Duodenal mucosa (tissue), 2 donors: ENCODE measurements around the gene ZNF142.
"Not testable (repeated sequence)": the region's sequence is repeated elsewhere in the genome, so short reads cannot be mapped to it uniquely, and the experiment has no call there.

ENCODE experiments used
- H3K27ac ChIP-seq: one replicate; pipeline ENCODE4 v1.7.0; 2013; ENCODE audit warnings: low read depth, low read length
- H3K27me3 ChIP-seq, 2 donors: one replicate each; pipeline ENCODE4 v1.7.0; 2013; ENCODE audit warnings: low read length in 2 of 2, control low read depth in 1 of 2; ENCODE audit not compliant: insufficient read depth in 2 of 2, control insufficient read depth in 1 of 2
- H3K36me3 ChIP-seq, 2 donors: one replicate each; pipeline ENCODE4 v1.7.0; 2013; ENCODE audit warnings: low read length in 2 of 2, control low read depth in 1 of 2; ENCODE audit not compliant: insufficient read depth in 2 of 2, control insufficient read depth in 1 of 2
- H3K4me1 ChIP-seq, 2 donors: one replicate each; pipeline ENCODE4 v1.7.0; 2013; ENCODE audit warnings: low read length in 2 of 2, control low read depth in 1 of 2; ENCODE audit not compliant: insufficient read depth in 2 of 2, control insufficient read depth in 1 of 2
- H3K4me3 ChIP-seq, 2 donors: one replicate each; pipeline ENCODE4 v1.7.0; 2013; ENCODE audit warnings: low read length in 2 of 2, low read depth in 1 of 2
- H3K9ac ChIP-seq, 2 donors: one replicate each; pipeline ENCODE4 v1.7.0; 2013; ENCODE audit warnings: low read length in 2 of 2, low read depth in 1 of 2
- H3K9me3 ChIP-seq, 2 donors: one replicate each; pipeline ENCODE4 v1.7.0; 2013; ENCODE audit warnings: low read length in 2 of 2, control low read depth in 1 of 2; ENCODE audit not compliant: control insufficient read depth in 1 of 2

The ZNF142 gene, protein sequence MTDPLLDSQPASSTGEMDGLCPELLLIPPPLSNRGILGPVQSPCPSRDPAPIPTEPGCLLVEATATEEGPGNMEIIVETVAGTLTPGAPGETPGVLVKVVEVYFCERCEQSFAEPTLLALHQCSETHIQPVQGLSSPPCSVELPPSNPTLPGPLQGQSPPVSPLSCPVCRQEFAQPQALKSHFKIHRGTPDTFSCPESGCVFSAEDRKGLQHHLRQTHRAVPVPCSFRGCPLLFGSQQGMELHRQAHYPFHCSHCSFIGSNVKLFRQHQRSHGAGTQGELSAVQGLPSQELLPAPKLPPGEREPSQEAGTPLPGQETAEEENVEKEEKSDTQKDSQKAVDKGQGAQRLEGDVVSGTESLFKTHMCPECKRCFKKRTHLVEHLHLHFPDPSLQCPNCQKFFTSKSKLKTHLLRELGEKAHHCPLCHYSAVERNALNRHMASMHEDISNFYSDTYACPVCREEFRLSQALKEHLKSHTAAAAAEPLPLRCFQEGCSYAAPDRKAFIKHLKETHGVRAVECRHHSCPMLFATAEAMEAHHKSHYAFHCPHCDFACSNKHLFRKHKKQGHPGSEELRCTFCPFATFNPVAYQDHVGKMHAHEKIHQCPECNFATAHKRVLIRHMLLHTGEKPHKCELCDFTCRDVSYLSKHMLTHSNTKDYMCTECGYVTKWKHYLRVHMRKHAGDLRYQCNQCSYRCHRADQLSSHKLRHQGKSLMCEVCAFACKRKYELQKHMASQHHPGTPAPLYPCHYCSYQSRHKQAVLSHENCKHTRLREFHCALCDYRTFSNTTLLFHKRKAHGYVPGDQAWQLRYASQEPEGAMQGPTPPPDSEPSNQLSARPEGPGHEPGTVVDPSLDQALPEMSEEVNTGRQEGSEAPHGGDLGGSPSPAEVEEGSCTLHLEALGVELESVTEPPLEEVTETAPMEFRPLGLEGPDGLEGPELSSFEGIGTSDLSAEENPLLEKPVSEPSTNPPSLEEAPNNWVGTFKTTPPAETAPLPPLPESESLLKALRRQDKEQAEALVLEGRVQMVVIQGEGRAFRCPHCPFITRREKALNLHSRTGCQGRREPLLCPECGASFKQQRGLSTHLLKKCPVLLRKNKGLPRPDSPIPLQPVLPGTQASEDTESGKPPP (N-terminal part only)

DNA sequence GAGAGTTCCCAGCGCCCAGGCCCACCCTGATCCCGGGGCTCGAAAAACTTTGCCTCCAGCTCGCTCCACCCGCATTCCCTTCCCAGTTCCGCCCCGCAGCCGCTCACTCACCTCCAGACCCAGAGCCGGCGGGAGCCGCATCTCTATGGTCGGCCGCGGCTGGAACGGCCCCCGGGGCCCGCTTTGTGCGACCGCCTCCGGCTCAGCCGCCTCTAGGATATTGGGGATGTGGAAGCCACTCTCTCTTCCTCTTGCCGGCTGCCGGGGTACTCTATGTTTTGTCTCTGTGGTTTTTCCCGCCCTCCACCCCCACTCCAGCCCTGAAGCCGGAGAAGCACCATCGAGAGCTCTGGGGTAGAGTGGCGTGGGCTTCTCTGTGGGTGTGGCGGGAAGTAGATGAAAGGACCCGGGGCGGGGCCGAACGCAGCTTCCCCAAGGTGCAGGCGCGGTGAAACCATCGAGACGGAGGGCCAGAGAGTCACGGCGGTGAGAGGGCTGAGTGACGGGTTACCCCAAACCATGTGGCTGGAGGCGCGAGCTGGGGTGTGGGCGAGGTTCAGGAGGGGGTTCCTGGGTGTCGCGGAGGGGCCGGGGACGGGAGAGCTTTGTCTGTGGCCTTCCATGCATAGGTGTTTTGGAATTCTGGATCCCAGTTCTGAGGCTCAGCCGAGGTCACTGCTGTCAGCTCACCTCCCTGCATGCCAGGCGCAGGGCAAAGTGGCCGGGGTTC, at the start of gene ZNF142, which contains the start of gene BCS1L:
TSS of gene ZNF142 (minus strand) at position 366 of the 730 bp plus-strand sequence. CDS start 3,194 bp downstream, outside the sequence.
TSS of gene BCS1L (plus strand) at position 426 of the 730 bp plus-strand sequence. CDS start 1,305 bp downstream, outside the sequence.
- Histone ChIP-seq H3K4me3 (peak within 1 kb of the TSS; percentile 91 to 93), H3K36me3 (peaks cover 24 to 45% of the 10 kb centered on the region in 2 donors), H3K9ac (peak within 1 kb of the TSS; percentile 62 to 89), H3K27ac (no peak within 1 kb of the TSS), H3K27me3 (no peaks in the 10 kb centered on the region), H3K9me3 (no peaks in the 10 kb centered on the region), H3K4me1 (peaks cover 7 to 8% of the 10 kb centered on the region in 2 donors)

DNA sequence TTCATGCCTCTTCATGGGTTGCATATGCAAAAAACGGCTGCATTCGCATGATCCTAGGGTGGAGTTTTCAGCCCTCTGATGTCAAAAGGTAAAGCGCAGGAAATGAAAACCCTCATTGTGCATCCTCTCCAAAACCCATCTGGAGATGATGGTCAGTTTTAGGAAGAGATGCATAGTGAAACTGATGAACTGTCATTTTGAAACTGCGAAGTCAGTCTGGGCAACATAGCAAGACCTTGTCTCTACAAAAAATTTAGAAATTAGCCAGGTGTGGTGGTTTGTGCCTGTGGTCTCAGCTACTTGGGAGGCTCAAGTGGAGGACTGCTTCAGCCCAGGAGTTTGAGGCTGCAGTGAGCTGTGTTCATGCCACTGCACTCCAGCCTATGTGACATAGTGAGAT, 48.7 kb upstream of the ZNF142 start:
- Histone ChIP-seq H3K4me1 (peaks cover 9 to 10% of the 10 kb centered on the region in 2 donors), H3K27ac (no peak overlapping the region), H3K27me3 (no peaks in the 10 kb centered on the region), H3K4me3 (no peak overlapping the region), H3K9ac (no peak overlapping the region), H3K9me3 (no peaks in the 10 kb centered on the region), H3K36me3 (no peaks in the 10 kb centered on the region)

DNA sequence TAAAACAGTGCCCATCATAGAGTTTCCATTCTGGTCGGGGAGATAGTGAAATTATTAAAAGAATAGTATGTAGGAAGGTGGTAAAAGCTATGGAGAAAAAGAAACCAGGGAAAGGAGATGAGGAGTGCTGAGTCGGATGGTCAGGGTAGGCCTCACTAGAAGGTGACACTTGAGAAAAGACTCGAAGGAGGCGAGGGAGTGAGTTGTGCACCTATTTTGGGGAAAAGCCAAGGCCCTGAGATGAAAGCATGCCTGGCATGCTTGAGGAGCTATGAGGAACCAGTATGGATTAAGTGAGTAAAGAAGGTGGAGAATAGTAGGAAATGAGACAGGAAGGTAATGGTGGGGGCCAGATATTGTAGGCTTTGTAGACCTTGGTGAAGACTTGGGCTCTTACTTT, 43.9 kb upstream of the ZNF142 start:
- Histone ChIP-seq H3K9ac (no peak overlapping the region), H3K9me3 (no peaks in the 10 kb centered on the region), H3K4me3 (no peak overlapping the region), H3K27ac (no peak overlapping the region), H3K36me3 (peaks cover 3 to 10% of the 10 kb centered on the region in 2 donors), H3K4me1 (no peaks in the 10 kb centered on the region), H3K27me3 (no peaks in the 10 kb centered on the region)

DNA sequence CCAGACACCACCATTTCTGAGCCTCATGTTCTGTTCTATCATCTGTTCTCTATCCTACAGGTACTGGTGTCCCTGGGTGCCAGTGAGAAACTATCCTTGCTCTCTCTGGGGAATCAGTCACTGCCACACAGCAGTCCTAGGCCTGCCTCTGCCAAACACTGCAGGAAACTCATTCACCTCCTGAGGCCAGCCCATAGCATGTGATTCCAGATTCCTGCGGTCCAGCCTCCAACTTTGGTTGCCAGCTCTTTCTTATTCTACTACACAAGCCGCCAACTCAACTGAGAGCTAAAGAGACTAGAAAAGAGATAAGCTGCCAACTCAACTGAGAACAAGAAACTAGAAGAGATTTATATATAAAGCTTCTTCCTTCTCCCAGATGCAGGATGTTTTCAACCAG, 42.4 kb upstream of the ZNF142 start:
- Histone ChIP-seq H3K4me3 (no peak overlapping the region), H3K9me3 (no peaks in the 10 kb centered on the region), H3K9ac (no peak overlapping the region), H3K27ac (no peak overlapping the region), H3K4me1 (no peaks in the 10 kb centered on the region), H3K36me3 (peaks cover 3 to 19% of the 10 kb centered on the region in 2 donors), H3K27me3 (no peaks in the 10 kb centered on the region)

DNA sequence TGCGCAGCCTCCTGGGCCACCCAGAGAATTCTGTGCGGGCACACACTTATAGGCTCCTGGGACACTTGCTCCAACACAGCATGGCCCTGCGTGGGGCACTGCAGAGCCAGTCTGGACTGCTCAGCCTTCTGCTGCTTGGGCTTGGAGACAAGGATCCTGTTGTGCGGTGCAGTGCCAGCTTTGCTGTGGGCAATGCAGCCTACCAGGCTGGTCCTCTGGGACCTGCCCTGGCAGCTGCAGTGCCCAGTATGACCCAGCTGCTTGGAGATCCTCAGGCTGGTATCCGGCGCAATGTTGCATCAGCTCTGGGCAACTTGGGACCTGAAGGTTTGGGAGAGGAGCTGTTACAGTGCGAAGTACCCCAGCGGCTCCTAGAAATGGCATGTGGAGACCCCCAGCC, 39.5 kb upstream of the ZNF142 start:
- Histone ChIP-seq H3K27ac (no peak overlapping the region), H3K9me3 (no peaks in the 10 kb centered on the region), H3K36me3 (peaks cover 9 to 24% of the 10 kb centered on the region in 2 donors), H3K4me3 (no peak overlapping the region), H3K9ac (no peak overlapping the region), H3K27me3 (no peaks in the 10 kb centered on the region), H3K4me1 (no peaks in the 10 kb centered on the region)

DNA sequence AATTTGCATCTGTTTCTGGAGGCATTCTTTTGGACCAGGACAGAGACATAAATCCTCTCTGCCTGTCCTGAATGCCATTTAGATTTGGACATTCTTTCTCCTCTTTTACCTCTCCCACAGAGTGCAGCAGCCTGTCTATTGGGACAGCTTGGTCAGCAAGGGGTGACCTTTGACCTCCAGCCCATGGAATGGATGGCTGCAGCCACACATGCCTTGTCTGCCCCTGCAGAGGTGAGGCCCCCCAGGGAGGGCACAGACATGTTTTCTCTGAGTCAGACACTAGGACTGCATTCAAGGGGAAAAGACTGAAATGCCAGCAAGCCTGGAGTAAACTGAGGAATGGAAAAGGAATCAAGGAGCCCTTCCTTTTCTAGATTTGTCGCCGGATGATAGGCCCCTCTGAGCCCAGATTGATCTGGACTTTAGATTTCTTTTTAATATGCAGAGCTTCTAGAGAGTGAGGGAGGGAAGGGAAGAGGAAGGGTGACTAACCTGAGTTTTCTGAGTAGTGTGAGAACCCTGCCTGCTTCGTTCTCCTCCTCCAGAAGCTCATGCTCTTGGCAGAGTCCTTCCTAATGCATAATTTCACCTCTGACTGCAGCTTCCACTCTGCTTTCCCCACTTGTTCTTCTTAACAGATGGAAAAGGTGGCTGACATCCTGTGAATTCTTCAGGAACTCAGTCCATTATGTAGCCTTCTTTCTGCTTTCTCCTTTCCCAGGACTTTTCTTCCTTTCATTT, 35.2 kb upstream of the ZNF142 start:
- Histone ChIP-seq H3K9me3 (no peaks in the 10 kb centered on the region), H3K4me3 (no peak overlapping the region), H3K27me3 (no peaks in the 10 kb centered on the region), H3K4me1 (no peaks in the 10 kb centered on the region), H3K27ac (no peak overlapping the region), H3K36me3 (peaks cover 31 to 62% of the 10 kb centered on the region in 2 donors), H3K9ac (no peak overlapping the region)

DNA sequence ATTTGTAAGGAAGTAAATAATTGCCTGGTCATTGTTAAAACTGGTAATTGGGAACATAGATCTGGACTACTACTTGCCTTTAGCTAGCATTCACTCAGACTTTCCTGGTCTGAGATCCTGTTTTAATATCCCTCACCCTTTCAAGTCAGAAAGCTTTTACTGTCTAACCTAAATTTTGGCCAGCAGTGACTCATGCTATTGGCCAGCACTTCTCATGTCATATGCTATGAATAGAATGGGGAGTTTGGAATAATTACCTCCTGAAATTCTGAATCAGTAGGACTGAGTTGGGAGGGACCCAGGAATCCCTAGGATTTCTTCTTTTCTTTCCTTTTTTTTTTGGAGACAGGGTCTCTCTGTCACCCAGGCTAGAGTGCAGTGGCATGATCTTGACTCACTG, 31.8 kb upstream of the ZNF142 start:
- no peak overlapping the region for H3K27ac ChIP-seq
- no peaks in the 10 kb centered on the region for H3K27me3 ChIP-seq
- H3K4me1 ChIP-seq = no peaks in the 10 kb centered on the region
- H3K9ac ChIP-seq = no peak overlapping the region
- H3K36me3 ChIP-seq = peaks cover 35 to 56% of the 10 kb centered on the region in 2 donors
- no peaks in the 10 kb centered on the region for H3K9me3 ChIP-seq
- no peak overlapping the region for H3K4me3 ChIP-seq

DNA sequence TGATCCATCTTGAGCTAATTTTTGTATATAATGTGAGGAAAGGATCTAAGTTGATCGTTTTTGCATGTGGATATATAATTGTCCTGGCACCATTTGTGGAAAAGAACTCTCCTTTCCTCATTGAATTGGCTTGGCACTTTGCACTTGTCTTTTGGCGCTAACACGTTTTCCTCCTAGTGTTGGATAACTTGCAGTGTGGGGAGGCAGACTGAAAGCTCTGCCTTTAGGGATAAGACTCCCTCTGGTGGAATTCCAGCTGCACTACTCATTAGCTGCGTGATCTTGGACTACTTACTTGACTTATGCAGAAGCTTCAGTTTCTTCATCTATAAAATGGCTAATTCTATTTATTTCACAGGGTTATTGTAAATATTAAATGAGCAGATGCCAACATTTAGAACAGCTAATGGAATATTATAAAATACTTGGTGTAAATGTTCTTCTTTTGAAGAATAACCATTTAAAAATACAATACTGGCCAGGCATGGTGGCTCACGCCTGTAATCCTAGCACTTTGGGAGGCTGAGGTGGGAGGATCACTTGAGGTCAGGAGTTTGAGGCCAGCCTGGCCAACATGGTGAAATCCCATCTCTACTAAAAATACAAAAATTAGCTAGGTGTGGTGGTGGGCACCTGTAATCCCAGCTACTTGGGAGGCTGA, 28.1 kb upstream of the ZNF142 start:
- H3K27ac ChIP-seq, H3K9me3 ChIP-seq, H3K27me3 ChIP-seq, H3K4me1 ChIP-seq, H3K9ac ChIP-seq, H3K4me3 ChIP-seq: not testable (repeated sequence)
- peaks cover 34 to 37% of the 10 kb centered on the region in 2 donors for H3K36me3 ChIP-seq

DNA sequence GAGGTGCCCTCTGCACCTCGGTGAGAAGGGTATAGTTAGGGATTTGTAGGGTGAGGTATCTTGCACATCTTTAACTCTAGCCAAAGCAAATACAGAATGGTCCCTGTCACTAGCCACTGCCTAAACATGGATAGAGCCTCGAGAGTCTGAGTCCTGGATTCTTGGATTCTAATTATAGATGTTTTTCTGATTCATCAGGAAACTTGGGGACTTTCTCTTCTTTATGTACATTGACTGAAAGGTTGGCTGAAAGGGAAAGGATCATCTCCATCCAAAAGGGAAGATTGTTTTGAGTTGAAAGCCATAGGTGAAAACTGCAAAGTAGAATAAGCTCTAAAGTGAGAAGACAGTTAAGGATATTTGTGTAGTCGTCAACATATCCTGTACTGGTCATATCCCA, 20.6 kb upstream of the ZNF142 start:
- no peak overlapping the region for H3K27ac ChIP-seq
- no peaks in the 10 kb centered on the region for H3K4me1 ChIP-seq
- H3K4me3 ChIP-seq = no peak overlapping the region
- H3K27me3 ChIP-seq = no peaks in the 10 kb centered on the region
- no peaks in the 10 kb centered on the region for H3K9me3 ChIP-seq
- no peak overlapping the region for H3K9ac ChIP-seq
- H3K36me3 ChIP-seq = peaks cover 5 to 24% of the 10 kb centered on the region in 2 donors
